Left lung (tissue), 10 donors: ENCODE data around the gene SEC14L3. TPM values are rescaled to one million over a fixed set of nuclear protein-coding genes. Genes with fewer than 3 reads are reported as not detected.

Experiments used
- ATAC-seq: fragments of 200-7000 bp; cut with Tn5 transposase; one replicate; pipeline ENCODE4 v1.9.1; 2020; ENCODE audit warnings: moderate library complexity
- DNase-seq, 4 donors: peaks; one replicate each; pipeline ENCODE4 v3.0.0-alpha.2; 2013 to 2020
- H3K27ac ChIP-seq, 2 donors: fragments of 200-600 bp; sonication (generic) in 1 of 2; one replicate each; pipeline versions ENCODE4 v1.5.0 to v1.8.0; 2020 to 2021
- H3K27me3 ChIP-seq, 2 donors: fragments of 200-600 bp; sonication (generic) in 1 of 2; one replicate each; pipeline versions ENCODE4 v1.5.0 to v1.8.0; 2020 to 2021
- H3K36me3 ChIP-seq, 2 donors: fragments of 200-600 bp; sonication (generic) in 1 of 2; one replicate each; pipeline versions ENCODE4 v1.5.0 to v1.8.0; 2020 to 2021
- H3K4me1 ChIP-seq, 2 donors: fragments of 200-600 bp; one replicate each; pipeline ENCODE4 v1.8.0; 2021
- H3K4me3 ChIP-seq, 2 donors: fragments of 200-600 bp; sonication (generic) in 1 of 2; one replicate each; pipeline versions ENCODE4 v1.5.0 to v1.8.0; 2020 to 2021; ENCODE audit warnings: mild to moderate bottlenecking in 1 of 2
- H3K9me3 ChIP-seq, 2 donors: fragments of 200-600 bp; sonication (generic) in 1 of 2; one replicate each; pipeline versions ENCODE4 v1.5.0 to v1.8.0; 2020 to 2021
- CTCF ChIP-seq, 2 donors: fragments of 200-600 bp; sonication (generic) in 1 of 2; IDR thresholded peaks; one replicate each; pipeline versions ENCODE4 v1.5.0 to v1.8.0; 2021; ENCODE audit warnings: antibody characterized with exemption in 2 of 2
- intact Hi-C, 2 donors: fragments of 100-400 bp; cut with DNase I; formaldehyde crosslinking; loops; one replicate each; pipeline versions ENCODE4 v1.11.2 to v1.14.2; 2022
- polyA plus RNA-seq, 6 donors: library from polyadenylated mRNA; unstranded; fragments of 120-200 nt; gene quantifications; one replicate each; pipeline ENCODE4 v1.2.1, GENCODE V29; 2013; ENCODE audit not compliant: insufficient read length in 6 of 6
- total RNA-seq, 2 donors: library from RNA; stranded (reverse); fragmentation: NEBNext Ultra II Directional; extraction: Animal tissue kit (Norgen Biotek cat#: 25700); gene quantifications; one replicate each; pipeline ENCODE4 v1.2.1, GENCODE V29; 2021
- donor health status: DM: no; HTN: yes; CAD: no.
- donor health status: DM: no; HTN: no; CAD: no.

SEC14L3 gene
- total and polyA plus RNA-seq, 8 donors: 0.09 to 0.44 (median 0.24) TPM; not detected in 2

GRCh38 chr22:30429887-30430286, 41.9 kb downstream of the SEC14L3 start:
- no peak overlapping the region for H3K4me3 ChIP-seq
- no peak overlapping the region for H3K27ac ChIP-seq
- no peak for ATAC-seq
- intact Hi-C loops: no loop called here
- H3K36me3 ChIP-seq: peaks cover 0 to 17% of the 10 kb centered on the region in 2 donors
- H3K9me3 ChIP-seq: no peaks in the 10 kb centered on the region
- no peaks in the 10 kb centered on the region for H3K27me3 ChIP-seq
- DNase-seq: no peak
- no peak for TF ChIP-seq CTCF (IDR thresholded peaks at IDR 0.05)
- peaks cover 12 to 22% of the 10 kb centered on the region in 2 donors for H3K4me1 ChIP-seq

- intact Hi-C loops: no loop called here
Observed at GRCh38 chr22:30427871-30428270, 43.9 kb downstream of the SEC14L3 start.

GRCh38 chr22:30426388-30427353, 45.1 kb downstream of the SEC14L3 start:
- Histone ChIP-seq H3K27me3 (no peaks in the 10 kb centered on the region), H3K4me3 (peak overlapping the region; percentile 61 to 75), H3K36me3 (peaks cover 0 to 17% of the 10 kb centered on the region in 2 donors), H3K4me1 (peaks cover 34 to 44% of the 10 kb centered on the region in 2 donors), H3K27ac (peak overlapping the region; percentile 87), H3K9me3 (no peaks in the 10 kb centered on the region)
- ATAC-seq (peak; percentile 50), DNase-seq (peak; percentile 57 to 91 (median 82))
- TF ChIP-seq CTCF (IDR thresholded peaks at IDR 0.05): peak; percentile 47 to 60
- intact Hi-C loops: no loop called here

More at GRCh38 chr22:30427871-30428270, 43.9 kb downstream of the SEC14L3 start:
- Histone ChIP-seq H3K27me3 (no peaks in the 10 kb centered on the region), H3K4me3 (no peak overlapping the region), H3K27ac (no peak overlapping the region), H3K4me1 (peaks cover 24 to 32% of the 10 kb centered on the region in 2 donors), H3K36me3 (peaks cover 0 to 17% of the 10 kb centered on the region in 2 donors), H3K9me3 (no peaks in the 10 kb centered on the region)
- no peak for ATAC-seq
- TF ChIP-seq CTCF (IDR thresholded peaks at IDR 0.05): no peak
- DNase-seq: no peak

GRCh38 chr22:30425616-30426387, 46.0 kb downstream of the SEC14L3 start, which contains the start of gene MTFP1:
Gene MTFP1, plus strand, starts transcription at chr22:30425768. Its CDS starts 112 bp downstream, at chr22:30425880.
- intact Hi-C loops: no loop called here
- TF ChIP-seq CTCF (IDR thresholded peaks at IDR 0.05): no peak

More at GRCh38 chr22:30425616-30426387, 46.0 kb downstream of the SEC14L3 start, which contains the start of gene MTFP1:
- peak within 1 kb of the TSS; percentile 95 to 99 for H3K27ac ChIP-seq
- DNase-seq (peak; percentile 67 to 90 (median 75)), ATAC-seq (peak; percentile 6)
- no peaks in the 10 kb centered on the region for H3K27me3 ChIP-seq
- H3K36me3 ChIP-seq: peaks cover 0 to 17% of the 10 kb centered on the region in 2 donors
- no peaks in the 10 kb centered on the region for H3K9me3 ChIP-seq
- peak within 1 kb of the TSS; percentile 61 to 75 for H3K4me3 ChIP-seq
- peaks cover 34 to 48% of the 10 kb centered on the region in 2 donors for H3K4me1 ChIP-seq
